Left ventricle myocardium superior (tissue), 1 donor: ENCODE measurements around the gene MARK3. TPM values are rescaled to one million over a fixed set of nuclear protein-coding genes. Genes with fewer than 3 reads are reported as not detected.

Source experiments
- ATAC-seq: fragments of 200-7000 bp; cut with Tn5 transposase; one replicate; pipeline ENCODE4 v1.9.1; 2020; ENCODE audit warnings: mild to moderate bottlenecking, moderate library complexity
- DNase-seq: peaks from one replicate; pipeline ENCODE4 v3.0.0-alpha.2; 2020
- intact Hi-C: fragments of 100-400 bp; cut with micrococcal nuclease; formaldehyde crosslinking; loops from one replicate; pipeline ENCODE4 v1.11.0; 2022
- total RNA-seq: library from RNA; stranded (reverse); fragmentation: NEBNext Ultra II Directional; extraction: Animal tissue kit (Norgen Biotek cat#: 25700); gene quantifications from one replicate; pipeline ENCODE4 v1.2.1, GENCODE V29; 2021
- donor health status: DM: no; HTN: yes; CAD: no; lungs with severe emphysema.

The MARK3 gene
- total RNA-seq, 1 donor from 2014 or later: 127 TPM

- no peak for ATAC-seq
- intact Hi-C loops: no loop called here
- DNase-seq: no peak
Measured at GRCh38 chr14:103392106-103392505, 6.9 kb downstream of the MARK3 start.

- intact Hi-C loops: no loop called here
- DNase-seq (no peak), ATAC-seq (no peak)
Measured at GRCh38 chr14:103392572-103392971, 7.4 kb downstream of the MARK3 start.

DNA sequence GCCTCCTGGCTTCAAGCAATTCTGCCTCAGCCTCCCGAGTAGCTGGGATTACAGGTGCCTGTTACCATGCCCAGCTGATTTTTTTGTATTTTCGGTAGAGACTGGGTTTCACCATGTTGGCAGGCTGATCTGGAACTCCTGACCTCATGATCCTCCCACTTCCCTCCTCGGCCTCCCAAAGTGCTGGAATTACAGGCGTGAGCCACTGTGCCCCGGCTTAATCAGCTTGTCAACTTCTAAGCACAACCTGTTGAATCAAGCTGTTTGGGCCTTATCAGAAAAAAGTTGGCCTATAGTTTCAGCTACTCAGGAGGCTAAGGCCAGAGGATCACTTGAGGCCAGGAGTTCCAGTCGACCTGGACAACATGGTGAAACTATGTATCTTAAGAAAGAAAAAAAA lies 7.9 kb downstream of the MARK3 start:
- DNase-seq: no peak
- ATAC-seq: peak; percentile 22
- intact Hi-C loops: no loop called here

DNA sequence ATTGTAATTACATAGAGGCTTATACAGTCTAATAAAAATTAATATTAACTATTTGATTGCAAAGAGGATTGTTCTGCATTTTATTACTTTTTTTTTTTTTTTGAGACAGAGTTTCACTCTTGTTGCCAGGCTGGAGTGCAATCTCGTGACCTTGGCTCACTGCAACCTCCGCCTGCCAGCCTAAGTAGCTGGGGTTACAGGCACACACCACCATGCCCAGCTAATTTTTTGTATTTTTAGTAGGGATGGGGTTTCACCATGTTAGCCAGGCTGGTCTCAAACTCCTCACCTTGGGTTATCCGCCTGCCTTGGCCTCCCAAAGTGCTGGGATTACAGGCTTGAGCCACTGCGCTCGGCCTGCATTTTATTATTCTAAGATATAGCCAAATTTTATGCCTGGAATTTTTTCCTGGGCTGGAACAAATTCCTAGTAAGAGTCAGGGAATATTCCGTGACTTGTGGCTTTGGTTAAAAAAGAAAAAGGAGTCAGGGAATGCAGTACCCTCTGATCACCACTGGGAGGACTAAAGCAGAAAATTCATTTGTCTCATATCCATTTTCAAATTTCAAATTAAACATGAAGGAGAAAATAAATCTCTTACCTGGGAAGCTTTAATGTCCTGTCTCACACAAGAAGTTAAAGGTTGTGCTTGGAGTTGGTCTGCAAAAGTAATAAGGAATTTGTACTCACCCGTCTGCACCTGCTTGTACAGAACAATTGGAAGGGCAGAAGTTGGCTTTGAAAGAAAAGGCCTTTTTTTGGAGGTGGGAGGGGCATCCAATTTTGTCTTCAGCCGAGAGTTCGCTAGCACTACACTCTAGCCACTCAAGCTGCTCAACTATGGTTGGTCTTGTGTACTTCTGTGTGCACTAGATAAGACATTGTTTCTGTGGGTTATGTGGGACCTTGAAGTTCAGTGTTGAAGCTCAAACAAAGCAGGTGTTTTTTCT lies 8.7 kb downstream of the MARK3 start:
- peak; percentile 59 for ATAC-seq
- DNase-seq: no peak
- intact Hi-C loops: no loop called here

DNA sequence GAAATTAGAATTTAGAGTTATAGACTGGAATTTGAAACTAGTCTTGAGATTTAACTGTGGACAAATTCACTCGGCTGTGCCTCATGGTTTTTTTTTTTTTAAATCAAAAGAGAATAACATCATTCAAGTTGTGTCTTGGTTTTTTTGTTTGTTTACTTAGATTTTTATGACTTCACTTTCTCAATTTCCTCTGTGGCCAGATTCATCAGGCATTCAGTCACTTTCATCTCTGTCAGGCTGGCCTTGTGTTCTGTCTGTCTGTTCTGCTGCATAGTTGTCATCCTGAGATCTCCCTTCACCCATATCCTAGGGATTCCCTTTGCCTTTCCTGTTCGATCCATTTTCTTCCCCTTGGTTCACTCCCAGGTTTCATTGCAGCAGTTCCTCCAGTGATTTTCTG lies 10.0 kb downstream of the MARK3 start:
- intact Hi-C loops: no loop called here
- DNase-seq (no peak), ATAC-seq (no peak)

DNA sequence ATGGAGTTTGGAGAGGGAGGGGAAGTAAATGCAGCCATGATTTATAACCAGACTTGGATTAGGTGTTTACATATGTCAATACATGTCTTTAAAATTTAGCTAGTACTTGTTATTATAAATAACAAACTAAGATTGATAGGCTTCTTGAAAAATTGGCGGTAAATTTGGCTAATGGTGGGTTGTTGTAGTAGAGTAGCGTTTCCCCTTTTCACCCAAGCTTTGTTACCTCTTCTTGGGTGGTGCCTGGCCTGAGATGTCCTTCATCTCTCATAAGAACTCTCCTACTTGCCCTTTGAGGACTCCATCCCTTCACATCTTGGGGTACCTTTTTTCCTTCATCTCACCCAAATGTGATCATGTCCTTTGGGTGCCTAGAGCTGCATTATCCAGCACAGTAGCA lies 11.2 kb downstream of the MARK3 start:
- intact Hi-C loops: no loop called here
- DNase-seq: no peak
- no peak for ATAC-seq

GRCh38 chr14:103398427-103399195 lies 13.4 kb downstream of the MARK3 start:
- intact Hi-C loops: no loop called here
- ATAC-seq: peak; percentile 18
- no peak for DNase-seq

DNA sequence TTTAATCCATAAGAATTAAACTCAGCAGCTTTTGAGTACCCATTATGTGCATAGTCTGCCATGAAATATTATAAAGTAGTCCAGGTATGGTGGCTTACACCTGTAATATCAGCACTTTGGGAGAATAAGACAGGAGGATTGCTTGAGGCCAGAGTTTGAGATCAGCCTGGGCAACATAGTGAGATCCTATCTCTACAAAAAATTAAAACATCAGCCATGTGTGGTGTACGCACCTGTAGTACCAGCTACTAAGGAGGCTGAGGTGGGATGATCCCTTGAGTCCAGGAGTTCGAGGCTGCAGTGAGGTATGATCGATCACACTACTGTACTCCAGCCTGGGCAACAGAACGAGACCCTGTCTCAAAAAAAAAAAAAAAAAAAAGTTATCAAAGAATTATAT lies 15.3 kb downstream of the MARK3 start:
- intact Hi-C loops: no loop called here
- DNase-seq: no peak
- ATAC-seq: no peak

GRCh38 chr14:103401223-103402214 lies 16.3 kb downstream of the MARK3 start:
- intact Hi-C loops: no loop called here
- peak; percentile 39 for ATAC-seq

DNA sequence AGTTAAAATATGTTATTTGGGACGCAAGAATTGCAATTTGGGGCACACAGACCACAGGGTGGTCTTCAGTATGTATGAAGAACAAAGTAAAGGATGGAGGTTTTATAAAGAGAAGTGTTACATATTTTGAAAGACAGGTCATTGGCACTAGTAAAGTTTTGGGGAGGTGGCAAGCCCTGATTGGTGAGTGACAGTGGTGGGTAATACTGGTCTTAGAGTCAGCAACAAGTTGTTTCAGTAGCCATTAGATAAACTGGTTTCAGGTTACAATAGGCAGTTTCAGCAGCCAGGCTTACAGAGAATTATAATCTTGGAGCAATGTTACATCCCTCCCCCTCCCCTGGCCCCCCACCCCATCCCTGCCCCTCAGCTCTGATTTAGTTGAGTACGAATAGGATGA lies 17.5 kb downstream of the MARK3 start:
- ATAC-seq (peak; percentile 47), DNase-seq (no peak)
- intact Hi-C loops: no loop called here

More at GRCh38 chr14:103401223-103402214, 16.3 kb downstream of the MARK3 start:
- no peak for DNase-seq

DNA sequence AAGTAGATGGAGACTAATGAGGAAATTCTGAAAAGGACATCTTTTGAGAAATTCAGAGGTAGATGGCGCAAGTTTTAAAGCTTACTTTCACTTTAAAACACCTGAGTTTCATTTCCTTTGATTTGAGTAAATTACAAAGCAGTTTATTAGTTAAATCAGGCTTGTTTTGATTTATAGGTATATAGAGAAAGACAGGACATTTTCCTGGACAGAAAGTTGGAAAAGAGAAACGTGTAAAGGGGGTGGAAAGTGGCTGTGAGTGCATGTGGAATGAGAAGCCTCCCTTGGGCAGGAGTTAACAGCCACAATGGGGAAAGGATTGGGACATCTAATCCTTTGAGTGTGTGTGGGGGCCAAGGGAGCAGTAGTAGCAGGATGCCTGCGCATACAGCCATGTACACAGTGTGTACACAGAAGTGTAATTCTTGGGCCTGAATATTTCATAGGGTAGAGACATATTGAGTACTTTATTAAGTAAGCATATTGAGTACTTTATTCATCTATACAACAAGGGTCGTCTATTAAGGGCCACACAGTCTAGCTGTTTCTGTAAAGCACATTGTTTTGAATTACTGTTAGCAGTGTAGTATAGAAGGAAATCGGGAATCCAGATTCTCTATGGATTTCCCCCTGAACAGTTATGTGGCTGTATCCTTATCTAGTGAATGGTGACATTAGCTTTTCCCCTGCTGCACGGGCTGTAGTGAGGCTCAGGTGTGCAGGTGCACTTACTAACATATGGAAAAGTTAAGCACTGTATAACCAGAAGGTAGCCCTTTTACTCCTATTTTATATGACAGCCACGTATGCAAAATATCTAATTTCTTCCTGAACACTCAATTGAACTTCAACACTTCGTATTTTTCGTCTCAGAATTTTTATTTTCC lies 19.1 kb downstream of the MARK3 start:
- intact Hi-C loops: no loop called here
- DNase-seq: no peak

DNA sequence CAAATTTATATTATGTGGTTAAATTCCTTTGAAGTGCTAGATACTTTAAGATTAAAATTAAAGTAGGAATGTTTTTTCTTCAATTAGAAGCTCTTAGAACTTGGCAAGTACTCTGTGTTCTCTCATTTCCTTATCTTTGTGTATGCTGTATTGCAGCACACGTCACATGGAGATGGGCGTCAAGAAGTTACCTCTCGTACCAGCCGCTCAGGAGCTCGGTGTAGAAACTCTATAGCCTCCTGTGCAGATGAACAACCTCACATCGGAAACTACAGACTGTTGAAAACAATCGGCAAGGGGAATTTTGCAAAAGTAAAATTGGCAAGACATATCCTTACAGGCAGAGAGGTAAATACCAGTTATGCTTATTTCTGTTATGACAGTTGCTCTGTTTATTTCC lies 19.7 kb downstream of the MARK3 start:
- DNase-seq: no peak
- ATAC-seq: peak; percentile 87
- intact Hi-C loops: no loop called here

More for the DNA sequence above, 19.1 kb downstream of the MARK3 start:
- ATAC-seq: peak; percentile 52

GRCh38 chr14:103408491-103409155 lies 23.4 kb downstream of the MARK3 start:
- peak; percentile 9 for ATAC-seq
- DNase-seq: no peak
- intact Hi-C loops: no loop called here

DNA sequence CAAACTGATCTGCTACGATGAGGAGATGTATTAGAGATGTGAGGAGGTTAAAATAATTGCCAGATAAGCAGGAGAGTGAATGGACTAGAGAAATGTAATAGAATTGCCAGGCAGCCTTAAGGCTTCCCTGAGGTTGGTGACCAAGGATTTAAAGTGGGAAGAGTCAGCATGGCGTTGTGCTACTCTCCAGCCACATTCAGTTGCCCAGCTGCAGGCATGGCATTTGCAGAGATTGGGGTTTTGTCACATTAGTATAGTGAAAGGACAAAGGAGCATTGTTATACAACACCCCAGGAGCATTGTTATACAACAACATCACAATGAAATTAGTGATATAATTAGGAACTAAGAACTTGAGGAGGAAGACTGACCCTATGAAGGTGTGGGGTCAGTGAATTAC lies 31.7 kb downstream of the MARK3 start:
- DNase-seq (no peak), ATAC-seq (no peak)
- intact Hi-C loops: no loop called here

DNA sequence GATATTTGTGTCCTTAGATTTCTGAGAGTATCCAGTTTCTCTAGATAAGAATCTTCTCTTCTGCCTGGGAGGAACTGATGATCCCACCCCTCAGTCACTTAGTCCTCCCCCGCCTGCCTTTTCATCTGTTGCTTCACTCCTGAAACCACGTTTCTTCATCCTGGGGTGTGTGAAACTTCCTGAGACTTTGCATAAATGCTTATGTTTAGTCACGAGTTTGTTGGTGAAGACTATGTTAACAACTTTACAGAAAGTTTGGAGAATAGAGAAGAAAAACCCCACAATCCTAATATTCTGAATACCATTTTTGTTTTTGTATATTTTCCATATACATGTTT lies 33.2 kb downstream of the MARK3 start:
- ATAC-seq (peak; percentile 23), DNase-seq (no peak)
- intact Hi-C loops: no loop called here

- no peak for DNase-seq
- ATAC-seq: no peak
- intact Hi-C loops: no loop called here
Measured at GRCh38 chr14:103421556-103421955, 36.3 kb downstream of the MARK3 start.

DNA sequence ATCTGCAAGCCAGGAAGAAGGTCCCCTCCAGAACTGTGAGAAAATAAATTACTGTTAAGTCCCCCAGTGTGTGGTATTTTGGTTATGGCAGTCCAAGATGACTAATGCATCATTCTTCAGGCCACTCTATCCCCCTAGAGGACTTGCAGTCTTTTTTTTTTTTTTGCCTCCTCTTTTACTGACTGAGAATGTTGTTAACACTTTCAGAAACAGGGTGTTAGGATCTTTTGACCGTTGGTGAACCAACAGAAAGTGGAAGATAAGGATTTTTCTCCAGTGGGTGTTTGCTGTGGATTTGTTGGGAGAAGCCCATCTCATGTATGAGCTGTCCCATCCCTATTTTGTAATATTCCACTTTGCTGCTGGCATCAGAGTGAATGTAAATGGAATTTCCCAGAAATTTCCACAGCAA lies 37.8 kb downstream of the MARK3 start:
- intact Hi-C loops: no loop called here
- DNase-seq (no peak), ATAC-seq (peak; percentile 36)
